ENCODE measurements around the gene SCN1B. TPM values are rescaled to one million over a fixed set of nuclear protein-coding genes. Genes with fewer than 3 reads are reported as not detected.

The SCN1B gene
- total and polyA plus RNA-seq, 2 of the 13 experiments (the other 11 are each of a cell fraction or from before 2014, with no cell fraction given) = 2.7 to 20.1 TPM

DNA sequence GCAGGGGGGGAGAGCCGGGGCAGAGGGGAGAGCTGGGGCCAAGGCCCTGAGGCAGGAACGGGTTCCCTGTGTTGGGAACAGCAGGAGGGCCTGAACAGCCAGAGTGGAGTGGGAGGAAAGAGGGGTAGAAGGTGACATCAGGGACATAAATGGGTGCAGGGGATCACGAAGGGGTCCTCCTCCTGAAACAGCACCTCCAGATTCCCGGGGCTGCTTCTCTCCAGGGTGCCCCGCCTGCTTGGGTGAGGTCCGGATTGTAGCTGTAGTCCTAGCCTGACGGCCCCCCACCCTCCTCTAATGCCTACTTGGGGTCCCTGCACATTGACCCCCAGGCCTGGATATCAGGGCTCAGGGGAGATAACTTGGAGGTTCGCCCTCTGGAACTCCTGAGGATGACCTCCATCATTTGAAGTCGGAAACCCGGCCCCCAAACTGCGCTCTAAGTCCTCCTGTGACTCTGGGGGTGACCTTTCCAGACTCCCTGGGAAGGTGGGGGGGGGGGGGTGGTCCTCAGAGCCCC is 473 bp upstream of the SCN1B start (continued):
- TF ChIP-seq, protein P1, sequence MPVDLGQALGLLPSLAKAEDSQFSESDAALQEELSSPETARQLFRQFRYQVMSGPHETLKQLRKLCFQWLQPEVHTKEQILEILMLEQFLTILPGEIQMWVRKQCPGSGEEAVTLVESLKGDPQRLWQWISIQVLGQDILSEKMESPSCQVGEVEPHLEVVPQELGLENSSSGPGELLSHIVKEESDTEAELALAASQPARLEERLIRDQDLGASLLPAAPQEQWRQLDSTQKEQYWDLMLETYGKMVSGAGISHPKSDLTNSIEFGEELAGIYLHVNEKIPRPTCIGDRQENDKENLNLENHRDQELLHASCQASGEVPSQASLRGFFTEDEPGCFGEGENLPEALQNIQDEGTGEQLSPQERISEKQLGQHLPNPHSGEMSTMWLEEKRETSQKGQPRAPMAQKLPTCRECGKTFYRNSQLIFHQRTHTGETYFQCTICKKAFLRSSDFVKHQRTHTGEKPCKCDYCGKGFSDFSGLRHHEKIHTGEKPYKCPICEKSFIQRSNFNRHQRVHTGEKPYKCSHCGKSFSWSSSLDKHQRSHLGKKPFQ (CRISPR knock-in tag; IDR thresholded peaks at IDR 0.05; ENCODE audit: insufficient replicate concordance) = no peak
- no peak for TF ChIP-seq TEAD2 (CRISPR knock-in tag; IDR thresholded peaks at IDR 0.05)
- TF ChIP-seq YY1 (IDR thresholded peaks at IDR 0.05; ENCODE audit: insufficient read depth, insufficient replicate concordance, low read depth, low read length) = no peak
- no peak for TF ChIP-seq MEIS2 (CRISPR knock-in tag; IDR thresholded peaks at IDR 0.05)
- no peak for TF ChIP-seq FOXJ3 (CRISPR knock-in tag; IDR thresholded peaks at IDR 0.05; ENCODE audit: borderline replicate concordance)
- TF ChIP-seq ONECUT2 (CRISPR knock-in tag; IDR thresholded peaks at IDR 0.05) = no peak
- TF ChIP-seq, protein P2, sequence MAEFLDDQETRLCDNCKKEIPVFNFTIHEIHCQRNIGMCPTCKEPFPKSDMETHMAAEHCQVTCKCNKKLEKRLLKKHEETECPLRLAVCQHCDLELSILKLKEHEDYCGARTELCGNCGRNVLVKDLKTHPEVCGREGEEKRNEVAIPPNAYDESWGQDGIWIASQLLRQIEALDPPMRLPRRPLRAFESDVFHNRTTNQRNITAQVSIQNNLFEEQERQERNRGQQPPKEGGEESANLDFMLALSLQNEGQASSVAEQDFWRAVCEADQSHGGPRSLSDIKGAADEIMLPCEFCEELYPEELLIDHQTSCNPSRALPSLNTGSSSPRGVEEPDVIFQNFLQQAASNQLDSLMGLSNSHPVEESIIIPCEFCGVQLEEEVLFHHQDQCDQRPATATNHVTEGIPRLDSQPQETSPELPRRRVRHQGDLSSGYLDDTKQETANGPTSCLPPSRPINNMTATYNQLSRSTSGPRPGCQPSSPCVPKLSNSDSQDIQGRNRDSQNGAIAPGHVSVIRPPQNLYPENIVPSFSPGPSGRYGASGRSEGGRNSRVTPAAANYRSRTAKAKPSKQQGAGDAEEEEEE (CRISPR knock-in tag; IDR thresholded peaks at IDR 0.05; ENCODE audit: borderline replicate concordance) = no peak
- TF ChIP-seq, protein P3, sequence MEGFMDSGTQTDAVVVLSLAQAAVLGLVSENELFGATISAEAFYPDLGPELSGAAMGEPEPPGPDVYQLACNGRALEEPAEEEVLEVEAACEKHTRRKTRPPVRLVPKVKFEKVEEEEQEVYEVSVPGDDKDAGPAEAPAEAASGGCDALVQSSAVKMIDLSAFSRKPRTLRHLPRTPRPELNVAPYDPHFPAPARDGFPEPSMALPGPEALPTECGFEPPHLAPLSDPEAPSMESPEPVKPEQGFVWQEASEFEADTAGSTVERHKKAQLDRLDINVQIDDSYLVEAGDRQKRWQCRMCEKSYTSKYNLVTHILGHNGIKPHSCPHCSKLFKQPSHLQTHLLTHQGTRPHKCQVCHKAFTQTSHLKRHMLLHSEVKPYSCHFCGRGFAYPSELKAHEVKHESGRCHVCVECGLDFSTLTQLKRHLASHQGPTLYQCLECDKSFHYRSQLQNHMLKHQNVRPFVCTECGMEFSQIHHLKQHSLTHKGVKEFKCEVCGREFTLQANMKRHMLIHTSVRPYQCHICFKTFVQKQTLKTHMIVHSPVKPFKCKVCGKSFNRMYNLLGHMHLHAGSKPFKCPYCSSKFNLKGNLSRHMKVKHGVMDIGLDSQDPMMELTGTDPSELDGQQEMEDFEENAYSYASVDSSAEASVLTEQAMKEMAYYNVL (CRISPR knock-in tag; IDR thresholded peaks at IDR 0.05; ENCODE audit: borderline replicate concordance) = 0 out of 2 replicates have a peak, but pooled peaks have one; percentile 43
- no peak for TF ChIP-seq HCFC1 (IDR thresholded peaks at IDR 0.05; ENCODE audit: low read depth, low read length)
- TF ChIP-seq, protein P4, sequence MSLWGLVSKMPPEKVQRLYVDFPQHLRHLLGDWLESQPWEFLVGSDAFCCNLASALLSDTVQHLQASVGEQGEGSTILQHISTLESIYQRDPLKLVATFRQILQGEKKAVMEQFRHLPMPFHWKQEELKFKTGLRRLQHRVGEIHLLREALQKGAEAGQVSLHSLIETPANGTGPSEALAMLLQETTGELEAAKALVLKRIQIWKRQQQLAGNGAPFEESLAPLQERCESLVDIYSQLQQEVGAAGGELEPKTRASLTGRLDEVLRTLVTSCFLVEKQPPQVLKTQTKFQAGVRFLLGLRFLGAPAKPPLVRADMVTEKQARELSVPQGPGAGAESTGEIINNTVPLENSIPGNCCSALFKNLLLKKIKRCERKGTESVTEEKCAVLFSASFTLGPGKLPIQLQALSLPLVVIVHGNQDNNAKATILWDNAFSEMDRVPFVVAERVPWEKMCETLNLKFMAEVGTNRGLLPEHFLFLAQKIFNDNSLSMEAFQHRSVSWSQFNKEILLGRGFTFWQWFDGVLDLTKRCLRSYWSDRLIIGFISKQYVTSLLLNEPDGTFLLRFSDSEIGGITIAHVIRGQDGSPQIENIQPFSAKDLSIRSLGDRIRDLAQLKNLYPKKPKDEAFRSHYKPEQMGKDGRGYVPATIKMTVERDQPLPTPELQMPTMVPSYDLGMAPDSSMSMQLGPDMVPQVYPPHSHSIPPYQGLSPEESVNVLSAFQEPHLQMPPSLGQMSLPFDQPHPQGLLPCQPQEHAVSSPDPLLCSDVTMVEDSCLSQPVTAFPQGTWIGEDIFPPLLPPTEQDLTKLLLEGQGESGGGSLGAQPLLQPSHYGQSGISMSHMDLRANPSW (CRISPR knock-in tag; IDR thresholded peaks at IDR 0.05; ENCODE audit: borderline replicate concordance) = no peak
- no peak for TF ChIP-seq ZNF709 (CRISPR knock-in tag; IDR thresholded peaks at IDR 0.05)
- no peak for TF ChIP-seq ZNF878 (CRISPR knock-in tag; IDR thresholded peaks at IDR 0.05)
- peak; percentile 55 for TF ChIP-seq RBM39 (IDR thresholded peaks at IDR 0.05; ENCODE audit: low read depth, low read length, poor library complexity, severe bottlenecking)
- peak; percentile 77 for TF ChIP-seq KDM2A (CRISPR knock-in tag; IDR thresholded peaks at IDR 0.05; ENCODE audit: borderline replicate concordance, low read depth)
- no peak for TF ChIP-seq DMAP1 (CRISPR knock-in tag; IDR thresholded peaks at IDR 0.05)
- no peak for TF ChIP-seq ZNF672 (CRISPR knock-in tag; IDR thresholded peaks at IDR 0.05)
